Activated naive CD4-positive, alpha-beta T cell treated with anti-CD3 and anti-CD28 coated beads, Interleukin-2, amount 10 ng/mL, durations not matched to agents 7 days and 5 days (primary cell): ENCODE data around the gene PODN.

Source experiments
- CTCF ChIA-PET: fragments of 350-600 bp; sonication (Branson Sonifier 250); formaldehyde crosslinking; loops from one replicate; lab custom pipeline; 2021; ENCODE audit warnings: antibody characterized with exemption; lab: Charles Lee
- DNase-seq: peaks from one replicate; pipeline ENCODE4 v3.0.0-alpha.2; 2020
- H3K27ac Mint-ChIP-seq: one replicate; pipeline ENCODE4 v1.8.0; 2021; ENCODE audit warnings: mild to moderate bottlenecking, moderate library complexity, mixed read lengths
- H3K27me3 Mint-ChIP-seq: one replicate; pipeline ENCODE4 v1.8.0; 2021; ENCODE audit warnings: mild to moderate bottlenecking, mixed read lengths
- H3K36me3 Mint-ChIP-seq: one replicate; pipeline ENCODE4 v1.8.0; 2021; ENCODE audit warnings: mixed read lengths
- H3K4me1 Mint-ChIP-seq: one replicate; pipeline ENCODE4 v1.8.0; 2021; ENCODE audit warnings: mixed read lengths
- H3K4me3 Mint-ChIP-seq: one replicate; pipeline ENCODE4 v1.8.0; 2021; ENCODE audit warnings: mild to moderate bottlenecking, moderate library complexity, mixed read lengths
- H3K9me3 Mint-ChIP-seq: one replicate; pipeline ENCODE4 v1.8.0; 2021; ENCODE audit warnings: mixed read lengths

The PODN gene

GRCh38 chr1:53104289-53104913 lies 42.4 kb downstream of the PODN start:
- Mint-ChIP-seq H3K36me3 (no peaks in the 10 kb centered on the region), H3K27me3 (peaks cover 8% of the 10 kb centered on the region), H3K4me1 (peaks cover 12% of the 10 kb centered on the region), H3K9me3 (no peaks in the 10 kb centered on the region), H3K27ac (no peak overlapping the region), H3K4me3 (no peak overlapping the region)
- DNase-seq = no peak
- CTCF ChIA-PET = no interaction called here

DNA sequence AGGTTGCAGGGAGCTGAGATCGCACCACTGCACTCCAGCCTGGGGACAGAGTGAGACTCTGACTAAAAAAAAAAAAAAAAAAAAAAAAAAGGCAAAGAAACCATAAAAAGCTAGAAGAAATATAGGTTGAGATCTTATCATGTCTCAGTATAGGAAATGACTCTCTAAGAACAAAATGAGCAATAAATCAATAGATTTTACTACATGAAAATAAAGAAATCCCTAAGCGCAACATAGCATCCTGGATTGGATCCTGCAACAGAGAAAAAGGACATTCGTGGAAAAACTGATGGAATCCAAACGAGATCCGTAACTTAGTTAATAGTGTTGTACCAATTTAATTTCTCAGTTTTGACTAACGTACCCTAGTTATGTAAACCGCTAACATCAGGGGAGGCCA lies 45.1 kb downstream of the PODN start:
- Mint-ChIP-seq H3K9me3 (no peaks in the 10 kb centered on the region), H3K27ac (no peak overlapping the region)

DNA sequence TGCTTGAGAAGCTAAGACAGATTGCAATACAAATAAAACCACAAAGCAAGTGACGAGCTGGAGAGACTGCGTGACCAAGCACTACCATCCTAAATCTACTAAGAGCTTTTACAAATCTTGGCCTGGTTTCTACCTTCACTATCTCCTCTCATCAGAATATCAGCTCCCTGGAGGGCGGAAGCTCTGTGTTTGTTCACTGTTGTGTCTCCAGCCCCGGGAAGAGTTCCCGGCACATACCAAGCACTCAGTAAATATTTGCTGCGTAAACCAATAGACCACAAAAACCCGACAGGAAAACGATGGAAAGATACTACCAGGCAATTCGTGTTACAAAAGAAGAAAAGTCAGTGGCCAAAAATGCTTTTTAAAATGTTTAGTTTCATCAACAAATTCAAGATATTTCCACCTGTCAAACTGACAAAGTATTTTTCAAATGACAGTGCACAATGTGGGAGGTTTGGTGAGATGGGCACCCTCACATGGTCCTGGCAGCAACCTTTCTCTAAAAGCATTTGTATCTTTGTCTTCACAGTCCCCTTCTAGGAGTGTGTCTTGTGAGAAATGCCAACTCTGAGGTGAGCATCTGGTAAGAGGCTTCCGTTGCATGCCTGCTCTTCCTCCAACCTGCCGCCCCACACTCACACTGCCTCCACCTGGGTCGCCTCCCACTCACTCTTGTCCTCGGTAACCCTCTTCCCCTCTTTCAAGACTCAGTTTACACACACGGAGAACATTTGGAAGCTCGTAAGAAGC lies 45.7 kb downstream of the PODN start:
- Mint-ChIP-seq H3K4me3 (no peak overlapping the region), H3K27ac (no peak overlapping the region)
- DNase-seq = no peak

More for the DNA sequence above, 45.1 kb downstream of the PODN start:
- Mint-ChIP-seq H3K4me3 (no peak overlapping the region), H3K27me3 (peaks cover 26% of the 10 kb centered on the region), H3K36me3 (no peaks in the 10 kb centered on the region), H3K4me1 (peaks cover 20% of the 10 kb centered on the region)
- CTCF ChIA-PET = no interaction called here
- DNase-seq = no peak

GRCh38 chr1:53108646-53109580 lies 46.9 kb downstream of the PODN start:
- no peak overlapping the region for H3K4me3 Mint-ChIP-seq
- DNase-seq = no peak
- peaks cover 40% of the 10 kb centered on the region for H3K27me3 Mint-ChIP-seq
- CTCF ChIA-PET = no interaction called here
- H3K36me3 Mint-ChIP-seq = no peaks in the 10 kb centered on the region
- H3K4me1 Mint-ChIP-seq = peaks cover 20% of the 10 kb centered on the region
- H3K9me3 Mint-ChIP-seq = no peaks in the 10 kb centered on the region
- H3K27ac Mint-ChIP-seq = no peak overlapping the region

More for the DNA sequence above, 45.7 kb downstream of the PODN start:
- CTCF ChIA-PET = no interaction called here
- Mint-ChIP-seq H3K36me3 (no peaks in the 10 kb centered on the region), H3K9me3 (no peaks in the 10 kb centered on the region), H3K4me1 (peaks cover 20% of the 10 kb centered on the region), H3K27me3 (peaks cover 30% of the 10 kb centered on the region)

- no peak overlapping the region for H3K4me3 Mint-ChIP-seq
- H3K36me3 Mint-ChIP-seq = no peaks in the 10 kb centered on the region
- CTCF ChIA-PET = no interaction called here
- no peak overlapping the region for H3K27ac Mint-ChIP-seq
- no peaks in the 10 kb centered on the region for H3K9me3 Mint-ChIP-seq
- peaks cover 41% of the 10 kb centered on the region for H3K27me3 Mint-ChIP-seq
- no peak for DNase-seq
- peaks cover 20% of the 10 kb centered on the region for H3K4me1 Mint-ChIP-seq
Measured at GRCh38 chr1:53110370-53111072, 48.5 kb downstream of the PODN start.

- no peaks in the 10 kb centered on the region for H3K9me3 Mint-ChIP-seq
- H3K4me3 Mint-ChIP-seq = no peak overlapping the region
- no peak overlapping the region for H3K27ac Mint-ChIP-seq
- peaks cover 42% of the 10 kb centered on the region for H3K27me3 Mint-ChIP-seq
- CTCF ChIA-PET = no interaction called here
- DNase-seq = no peak
- H3K36me3 Mint-ChIP-seq = no peaks in the 10 kb centered on the region
- peaks cover 20% of the 10 kb centered on the region for H3K4me1 Mint-ChIP-seq
Measured at GRCh38 chr1:53111073-53111556, 49.1 kb downstream of the PODN start.

DNA sequence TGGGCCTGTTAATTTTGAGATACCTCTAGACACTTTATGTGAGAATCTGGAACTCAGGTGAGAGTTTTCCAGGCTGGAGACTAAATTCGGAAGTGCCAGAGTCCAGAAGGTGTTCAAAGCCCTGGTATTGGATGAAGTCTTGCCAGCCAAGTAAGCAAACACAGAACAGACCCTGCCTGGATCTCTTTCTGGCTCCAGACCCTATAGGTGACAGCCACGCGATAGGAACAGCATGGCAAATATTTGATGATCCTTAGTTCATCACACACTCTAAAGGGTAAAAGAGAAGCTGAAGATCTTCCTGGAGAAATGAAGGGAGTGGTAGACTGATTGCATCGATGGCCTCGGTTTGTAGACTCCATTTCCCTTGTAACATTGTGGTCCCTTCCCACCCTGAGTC lies 49.7 kb downstream of the PODN start:
- no peak for DNase-seq
- Mint-ChIP-seq H3K4me3 (no peak overlapping the region), H3K9me3 (no peaks in the 10 kb centered on the region), H3K27ac (no peak overlapping the region), H3K4me1 (peaks cover 20% of the 10 kb centered on the region), H3K36me3 (no peaks in the 10 kb centered on the region), H3K27me3 (peaks cover 46% of the 10 kb centered on the region)
- CTCF ChIA-PET = no interaction called here

- H3K27me3 Mint-ChIP-seq = peaks cover 46% of the 10 kb centered on the region
- no peak overlapping the region for H3K4me3 Mint-ChIP-seq
- no peaks in the 10 kb centered on the region for H3K36me3 Mint-ChIP-seq
- CTCF ChIA-PET = no interaction called here
- H3K27ac Mint-ChIP-seq = no peak overlapping the region
- peaks cover 18% of the 10 kb centered on the region for H3K4me1 Mint-ChIP-seq
- H3K9me3 Mint-ChIP-seq = no peaks in the 10 kb centered on the region
- no peak for DNase-seq
Measured at GRCh38 chr1:53112271-53112774, 50.3 kb downstream of the PODN start.

GRCh38 chr1:53112861-53113260 lies 50.8 kb downstream of the PODN start:
- no peaks in the 10 kb centered on the region for H3K36me3 Mint-ChIP-seq
- no peak overlapping the region for H3K4me3 Mint-ChIP-seq
- H3K4me1 Mint-ChIP-seq = peaks cover 12% of the 10 kb centered on the region
- DNase-seq = no peak
- no peak overlapping the region for H3K27ac Mint-ChIP-seq
- H3K9me3 Mint-ChIP-seq = no peaks in the 10 kb centered on the region
- CTCF ChIA-PET = no interaction called here
- H3K27me3 Mint-ChIP-seq = peaks cover 48% of the 10 kb centered on the region

- CTCF ChIA-PET = no interaction called here
- Mint-ChIP-seq H3K36me3 (no peaks in the 10 kb centered on the region), H3K4me1 (peaks cover 8% of the 10 kb centered on the region), H3K4me3 (no peak overlapping the region), H3K27me3 (peaks cover 42% of the 10 kb centered on the region), H3K27ac (no peak overlapping the region), H3K9me3 (no peaks in the 10 kb centered on the region)
- no peak for DNase-seq
Measured at GRCh38 chr1:53114090-53114489, 52.1 kb downstream of the PODN start.

GRCh38 chr1:53114581-53115400 lies 52.8 kb downstream of the PODN start:
- Mint-ChIP-seq H3K9me3 (no peaks in the 10 kb centered on the region), H3K4me1 (peaks cover 8% of the 10 kb centered on the region), H3K27me3 (peaks cover 37% of the 10 kb centered on the region), H3K27ac (no peak overlapping the region), H3K36me3 (no peaks in the 10 kb centered on the region), H3K4me3 (no peak overlapping the region)
- DNase-seq = no peak
- CTCF ChIA-PET = no interaction called here

- CTCF ChIA-PET = no interaction called here
- H3K4me1 Mint-ChIP-seq = peaks cover 7% of the 10 kb centered on the region
- H3K4me3 Mint-ChIP-seq = no peak overlapping the region
- H3K27me3 Mint-ChIP-seq = peaks cover 31% of the 10 kb centered on the region
- H3K27ac Mint-ChIP-seq = no peak overlapping the region
- H3K9me3 Mint-ChIP-seq = no peaks in the 10 kb centered on the region
- H3K36me3 Mint-ChIP-seq = no peaks in the 10 kb centered on the region
- DNase-seq = no peak
Measured at GRCh38 chr1:53115403-53116306, 53.6 kb downstream of the PODN start.
